Neural progenitor cell (in vitro differentiated cells): Measurements from ENCODE around the gene CES2. TPM values are rescaled to one million over a fixed set of nuclear protein-coding genes. Genes with fewer than 3 reads are reported as not detected.
A peak's percentile ranks its signal among the peaks of the same experiment; 100 is the strongest.

Experiments used
- DNase-seq: peaks from one replicate; pipeline ENCODE4 v3.0.0-alpha.2; 2016; ENCODE audit warnings: low spot score
- H2AFZ ChIP-seq: fragments of 200-600 bp; sonication (generic); replicated peaks from 2 replicates; pipeline ENCODE4 v1.6.1; 2016; ENCODE audit warnings: antibody characterized with exemption
- H3F3A ChIP-seq: fragments of 200-600 bp; sonication (generic); 2 replicates; pipeline ENCODE4 v1.6.1; 2016; ENCODE audit warnings: antibody characterized with exemption, low read depth
- H3K27ac ChIP-seq: fragments of 200-600 bp; sonication (generic); 2 replicates; pipeline ENCODE4 v1.5.1; 2016; ENCODE audit warnings: mild to moderate bottlenecking
- H3K27me3 ChIP-seq: fragments of 200-600 bp; sonication (generic); 2 replicates; pipeline ENCODE4 v1.6.1; 2016; ENCODE audit warnings: mild to moderate bottlenecking, moderate library complexity
- H3K36me3 ChIP-seq: fragments of 200-600 bp; sonication (generic); 2 replicates; pipeline ENCODE4 v1.5.1; 2016
- H3K4me1 ChIP-seq: fragments of 200-600 bp; sonication (generic); 2 replicates; pipeline ENCODE4 v1.6.1; 2016; ENCODE audit warnings: mixed run types
- H3K4me2 ChIP-seq: fragments of 200-600 bp; sonication (generic); 2 replicates; pipeline ENCODE4 v1.6.1; 2016
- H3K4me3 ChIP-seq: fragments of 200-600 bp; sonication (generic); 2 replicates; pipeline ENCODE4 v1.5.1; 2016
- H3K79me2 ChIP-seq: fragments of 200-600 bp; sonication (generic); 2 replicates; pipeline ENCODE4 v1.6.1; 2016; ENCODE audit warnings: low read depth
- H3K9ac ChIP-seq: fragments of 200-600 bp; sonication (generic); 2 replicates; pipeline ENCODE4 v1.6.1; 2016
- H3K9me3 ChIP-seq: fragments of 200-600 bp; sonication (generic); 2 replicates; pipeline ENCODE4 v1.5.1; 2016; ENCODE audit warnings: low read depth
- H4K20me1 ChIP-seq: fragments of 200-600 bp; sonication (generic); 2 replicates; pipeline ENCODE4 v1.6.1; 2016; ENCODE audit warnings: low read depth
- H3K27ac Mint-ChIP-seq: 3 replicates; pipeline ENCODE4 v1.8.0; 2021; ENCODE audit warnings: mixed read lengths
- H3K27me3 Mint-ChIP-seq: 2 replicates; pipeline ENCODE4 v1.8.0; 2022; ENCODE audit warnings: low read depth, mild to moderate bottlenecking, inconsistent platforms, moderate library complexity, mixed read lengths; ENCODE audit not compliant: insufficient read depth
- H3K36me3 Mint-ChIP-seq: 3 replicates; pipeline ENCODE4 v1.8.0; 2021; ENCODE audit warnings: mixed read lengths
- H3K4me1 Mint-ChIP-seq: 3 replicates; pipeline ENCODE4 v1.8.0; 2021; ENCODE audit warnings: mixed read lengths
- H3K4me3 Mint-ChIP-seq: 3 replicates; pipeline ENCODE4 v1.8.0; 2021; ENCODE audit warnings: mild to moderate bottlenecking, moderate library complexity, mixed read lengths
- H3K9me3 Mint-ChIP-seq: 3 replicates; pipeline ENCODE4 v1.8.0; 2020; ENCODE audit warnings: mixed read lengths
- EZH2 ChIP-seq: fragments of 200-600 bp; sonication (generic); IDR thresholded peaks from 2 replicates; pipeline ENCODE4 v1.6.1; 2017; ENCODE audit warnings: antibody characterized with exemption, mild to moderate bottlenecking, moderate library complexity
- EZH2phosphoT487 ChIP-seq: fragments of 200-600 bp; sonication (generic); IDR thresholded peaks from 2 replicates; pipeline ENCODE4 v1.6.1; 2017; ENCODE audit warnings: antibody characterized with exemption
- total RNA-seq: library from RNA; depleted of rRNA; stranded (reverse); fragments of >200 nt; gene quantifications from 2 replicates; pipeline ENCODE4 v1.2.3, GENCODE V29; 2015; ENCODE audit warnings: low replicate concordance
- TF ChIP-seq, protein P1 (sequence below): fragments of 200-600 bp; sonication (generic); IDR thresholded peaks from 2 replicates; pipeline ENCODE4 v1.5.1; 2017; ENCODE audit warnings: antibody characterized with exemption, mild to moderate bottlenecking

CES2 gene, protein sequence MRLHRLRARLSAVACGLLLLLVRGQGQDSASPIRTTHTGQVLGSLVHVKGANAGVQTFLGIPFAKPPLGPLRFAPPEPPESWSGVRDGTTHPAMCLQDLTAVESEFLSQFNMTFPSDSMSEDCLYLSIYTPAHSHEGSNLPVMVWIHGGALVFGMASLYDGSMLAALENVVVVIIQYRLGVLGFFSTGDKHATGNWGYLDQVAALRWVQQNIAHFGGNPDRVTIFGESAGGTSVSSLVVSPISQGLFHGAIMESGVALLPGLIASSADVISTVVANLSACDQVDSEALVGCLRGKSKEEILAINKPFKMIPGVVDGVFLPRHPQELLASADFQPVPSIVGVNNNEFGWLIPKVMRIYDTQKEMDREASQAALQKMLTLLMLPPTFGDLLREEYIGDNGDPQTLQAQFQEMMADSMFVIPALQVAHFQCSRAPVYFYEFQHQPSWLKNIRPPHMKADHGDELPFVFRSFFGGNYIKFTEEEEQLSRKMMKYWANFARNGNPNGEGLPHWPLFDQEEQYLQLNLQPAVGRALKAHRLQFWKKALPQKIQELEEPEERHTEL
- total RNA-seq: 11.1 and 20.9 TPM in 2 replicates

DNA sequence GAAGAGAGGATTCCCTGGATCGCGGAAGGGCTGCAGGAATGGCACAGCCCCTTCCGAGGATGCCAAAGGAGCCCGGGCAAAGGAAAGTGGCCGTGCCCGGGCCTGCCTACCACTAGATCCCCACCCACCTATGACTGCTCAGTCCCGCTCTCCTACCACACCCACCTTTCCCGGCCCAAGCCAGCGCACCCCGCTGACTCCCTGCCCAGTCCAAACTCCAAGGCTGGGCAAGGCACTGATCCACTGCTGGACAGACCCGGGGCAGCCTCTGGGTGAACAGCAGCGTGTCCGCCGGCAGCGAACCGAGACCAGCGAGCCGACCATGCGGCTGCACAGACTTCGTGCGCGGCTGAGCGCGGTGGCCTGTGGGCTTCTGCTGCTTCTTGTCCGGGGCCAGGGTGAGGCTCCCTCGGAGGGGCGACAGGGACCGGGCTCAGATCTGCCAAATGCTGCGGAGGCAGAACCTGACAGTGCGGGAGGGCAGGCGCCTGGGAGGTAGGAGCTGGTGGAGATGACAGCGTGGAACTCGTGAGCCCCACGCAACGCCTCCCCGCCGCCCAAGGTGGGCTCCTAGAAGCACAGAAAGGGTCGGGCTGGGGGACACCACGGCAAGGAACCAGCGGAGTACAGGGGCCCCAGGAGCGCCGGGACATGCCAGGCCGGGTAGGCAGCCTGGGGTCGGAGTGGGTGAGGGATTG is at the start of gene CES2:
Gene CES2 (plus strand): TSS at position 203 of the 698 bp plus-strand sequence. CDS start 120 bp downstream, at position 323.
- Histone ChIP-seq H3K4me1 (peaks cover 10% of the 10 kb centered on the region), H2AFZ (peak within 1 kb of the TSS; percentile 90), H3K4me3 (peak within 1 kb of the TSS; percentile 85), H3K27ac (no peak within 1 kb of the TSS), H3K36me3 (no peaks in the 10 kb centered on the region), H4K20me1 (peaks cover 19% of the 10 kb centered on the region), H3K4me2 (peak within 1 kb of the TSS; percentile 93), H3K27me3 (peaks cover 9% of the 10 kb centered on the region), H3K9me3 (no peaks in the 10 kb centered on the region), H3K79me2 (peaks cover 9% of the 10 kb centered on the region), H3K9ac (peak within 1 kb of the TSS; percentile 76), H3F3A (no peaks in the 10 kb centered on the region)
- TF ChIP-seq EZH2phosphoT487 (no peak), EZH2 (no peak)
- TF ChIP-seq, protein P1, sequence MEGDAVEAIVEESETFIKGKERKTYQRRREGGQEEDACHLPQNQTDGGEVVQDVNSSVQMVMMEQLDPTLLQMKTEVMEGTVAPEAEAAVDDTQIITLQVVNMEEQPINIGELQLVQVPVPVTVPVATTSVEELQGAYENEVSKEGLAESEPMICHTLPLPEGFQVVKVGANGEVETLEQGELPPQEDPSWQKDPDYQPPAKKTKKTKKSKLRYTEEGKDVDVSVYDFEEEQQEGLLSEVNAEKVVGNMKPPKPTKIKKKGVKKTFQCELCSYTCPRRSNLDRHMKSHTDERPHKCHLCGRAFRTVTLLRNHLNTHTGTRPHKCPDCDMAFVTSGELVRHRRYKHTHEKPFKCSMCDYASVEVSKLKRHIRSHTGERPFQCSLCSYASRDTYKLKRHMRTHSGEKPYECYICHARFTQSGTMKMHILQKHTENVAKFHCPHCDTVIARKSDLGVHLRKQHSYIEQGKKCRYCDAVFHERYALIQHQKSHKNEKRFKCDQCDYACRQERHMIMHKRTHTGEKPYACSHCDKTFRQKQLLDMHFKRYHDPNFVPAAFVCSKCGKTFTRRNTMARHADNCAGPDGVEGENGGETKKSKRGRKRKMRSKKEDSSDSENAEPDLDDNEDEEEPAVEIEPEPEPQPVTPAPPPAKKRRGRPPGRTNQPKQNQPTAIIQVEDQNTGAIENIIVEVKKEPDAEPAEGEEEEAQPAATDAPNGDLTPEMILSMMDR: no peak
- no peaks in the 10 kb centered on the region for H3K9me3 Mint-ChIP-seq
- DNase-seq: no peak
- H3K36me3 Mint-ChIP-seq: peaks cover 9% of the 10 kb centered on the region
- H3K27ac Mint-ChIP-seq: peak within 1 kb of the TSS; percentile 82
- H3K27me3 Mint-ChIP-seq: peaks cover 4% of the 10 kb centered on the region
- H3K4me3 Mint-ChIP-seq: peak within 1 kb of the TSS; percentile 96
- peaks cover 32% of the 10 kb centered on the region for H3K4me1 Mint-ChIP-seq

DNA sequence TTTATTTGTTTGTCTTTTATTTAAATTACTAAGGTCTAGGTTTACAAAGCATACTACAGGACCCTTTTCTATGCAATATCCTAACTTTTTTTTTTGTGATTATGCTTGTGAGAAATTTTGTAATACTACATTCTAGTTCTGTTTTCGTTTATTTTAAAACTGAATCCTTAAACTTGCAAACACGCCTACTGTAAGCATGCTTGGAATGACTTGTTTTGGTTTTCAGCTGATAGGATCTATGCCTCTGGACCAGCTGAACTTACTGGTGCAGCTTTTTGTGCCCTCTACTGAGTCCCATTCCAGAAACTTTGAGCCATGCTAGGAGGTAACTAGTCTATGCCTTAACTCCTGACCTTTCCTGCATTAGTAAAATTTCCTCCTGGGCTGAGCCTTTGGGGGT is 49.0 kb upstream of the CES2 start:
- no peak overlapping the region for H3K27ac Mint-ChIP-seq

DNA sequence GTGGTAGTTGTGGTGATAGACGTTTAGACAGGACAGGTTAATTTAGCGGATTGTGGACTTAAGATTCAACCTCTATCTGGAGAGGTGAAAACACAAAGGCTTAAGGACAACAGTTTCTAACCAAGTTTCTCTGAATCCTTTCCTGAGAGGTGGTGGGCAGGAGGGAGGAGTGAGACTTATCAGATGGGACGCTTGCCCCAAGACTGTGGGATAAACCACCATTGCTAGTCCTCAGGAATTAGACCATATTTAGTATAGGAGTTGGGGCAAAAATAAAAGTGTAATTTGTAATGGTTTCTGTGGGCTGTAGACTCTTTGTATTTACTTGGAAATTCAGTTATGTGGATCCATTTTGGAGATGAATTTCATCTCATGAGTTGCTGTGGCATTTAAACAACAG is 48.4 kb upstream of the CES2 start:
- Mint-ChIP-seq H3K4me1 (no peaks in the 10 kb centered on the region), H3K27ac (no peak overlapping the region), H3K36me3 (peaks cover 18% of the 10 kb centered on the region), H3K9me3 (no peaks in the 10 kb centered on the region), H3K4me3 (no peak overlapping the region), H3K27me3 (peaks cover 2% of the 10 kb centered on the region)
- peaks cover 3% of the 10 kb centered on the region for H3K36me3 ChIP-seq
- no peak overlapping the region for H2AFZ ChIP-seq
- H3K27me3 ChIP-seq: no peaks in the 10 kb centered on the region
- no peak overlapping the region for H3K27ac ChIP-seq
- no peaks in the 10 kb centered on the region for H3K9me3 ChIP-seq
- H4K20me1 ChIP-seq: peaks cover 25% of the 10 kb centered on the region
- H3F3A ChIP-seq: no peaks in the 10 kb centered on the region
- TF ChIP-seq, protein P1: no peak
- no peak for TF ChIP-seq EZH2phosphoT487
- TF ChIP-seq EZH2: no peak
- no peak overlapping the region for H3K4me3 ChIP-seq
- H3K4me2 ChIP-seq: no peak overlapping the region
- DNase-seq: no peak
- H3K79me2 ChIP-seq: peaks cover 9% of the 10 kb centered on the region
- no peak overlapping the region for H3K9ac ChIP-seq
- H3K4me1 ChIP-seq: no peaks in the 10 kb centered on the region

More for the DNA sequence above, 49.0 kb upstream of the CES2 start:
- peaks cover 4% of the 10 kb centered on the region for H3K4me1 ChIP-seq
- peaks cover 3% of the 10 kb centered on the region for H3K36me3 ChIP-seq
- H3K9ac ChIP-seq: no peak overlapping the region
- DNase-seq: no peak
- no peak overlapping the region for H3K4me3 Mint-ChIP-seq
- peaks cover 30% of the 10 kb centered on the region for H4K20me1 ChIP-seq
- H3K79me2 ChIP-seq: peaks cover 14% of the 10 kb centered on the region
- peaks cover 2% of the 10 kb centered on the region for H3K27me3 ChIP-seq
- H3K9me3 ChIP-seq: no peaks in the 10 kb centered on the region
- H3K4me2 ChIP-seq: no peak overlapping the region
- no peaks in the 10 kb centered on the region for H3F3A ChIP-seq
- no peaks in the 10 kb centered on the region for H3K4me1 Mint-ChIP-seq
- peaks cover 18% of the 10 kb centered on the region for H3K36me3 Mint-ChIP-seq
- H3K27ac ChIP-seq: no peak overlapping the region
- no peak overlapping the region for H2AFZ ChIP-seq
- H3K9me3 Mint-ChIP-seq: no peaks in the 10 kb centered on the region
- H3K4me3 ChIP-seq: no peak overlapping the region
- H3K27me3 Mint-ChIP-seq: peaks cover 2% of the 10 kb centered on the region
- TF ChIP-seq, protein P1: no peak
